IPS-NIHi7 (cell line): ENCODE measurements around the gene HIPK2.

ENCODE experiments used
- DNase-seq: peaks from one replicate; pipeline ENCODE4 v3.0.0; 2012; ENCODE audit warnings: mixed read lengths; ENCODE audit errors: extremely low spot score

HIPK2 gene

DNA sequence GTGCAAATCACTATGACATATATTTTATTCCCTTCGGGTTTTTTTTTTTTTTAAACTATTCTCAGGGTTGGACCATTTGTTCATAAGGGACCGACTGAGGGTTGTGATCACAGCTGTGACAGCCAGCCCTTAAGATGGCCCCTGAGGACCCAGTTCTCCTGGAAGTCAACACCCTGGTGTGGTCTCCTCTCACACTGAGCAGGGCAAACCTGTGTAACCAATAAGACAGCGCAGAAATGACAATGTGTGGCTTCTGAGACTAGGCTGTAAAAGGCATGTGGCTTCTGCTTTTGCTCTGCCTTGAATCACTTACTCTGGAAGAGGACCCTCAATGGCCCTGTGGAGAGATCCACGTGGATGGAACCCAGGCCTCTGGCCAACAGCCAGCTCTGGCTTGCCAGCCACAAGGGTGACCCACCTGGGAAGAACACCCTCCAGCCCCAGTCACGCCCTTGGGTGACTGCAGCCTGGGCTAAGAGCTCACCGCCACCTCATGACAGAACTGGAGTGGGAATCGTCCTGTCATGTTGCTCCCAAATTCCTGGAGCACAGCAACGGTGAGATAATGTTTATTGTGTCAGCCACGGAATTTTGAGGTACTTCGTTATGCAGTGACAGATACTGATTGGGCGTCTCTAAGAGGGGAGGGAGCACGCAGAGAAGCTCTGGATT is 127.2 kb downstream of the HIPK2 start:
- no peak for DNase-seq

DNA sequence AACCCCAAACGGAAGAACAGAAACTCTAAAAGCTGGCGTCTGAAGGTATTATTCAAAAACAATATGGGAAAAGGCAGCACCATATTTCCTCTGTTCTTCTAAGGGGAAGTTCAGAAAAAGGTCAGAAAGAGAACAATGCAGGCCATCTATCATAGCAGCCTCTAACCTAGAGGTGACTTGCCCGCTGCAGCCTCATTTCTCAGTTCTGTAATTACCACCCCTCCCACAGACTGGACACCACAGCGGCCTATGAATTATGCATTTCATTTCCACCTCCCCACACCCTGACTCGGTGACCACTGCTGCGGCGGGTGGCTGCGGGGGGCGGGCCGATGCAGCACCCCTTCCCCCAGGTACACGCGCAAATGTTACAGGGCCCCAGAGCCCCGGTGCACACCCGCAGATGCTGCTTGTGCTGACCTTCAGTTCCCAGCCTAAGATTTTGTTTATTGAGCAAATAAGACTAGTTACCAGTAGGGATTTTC is 128.8 kb downstream of the HIPK2 start:
- no peak for DNase-seq

DNA sequence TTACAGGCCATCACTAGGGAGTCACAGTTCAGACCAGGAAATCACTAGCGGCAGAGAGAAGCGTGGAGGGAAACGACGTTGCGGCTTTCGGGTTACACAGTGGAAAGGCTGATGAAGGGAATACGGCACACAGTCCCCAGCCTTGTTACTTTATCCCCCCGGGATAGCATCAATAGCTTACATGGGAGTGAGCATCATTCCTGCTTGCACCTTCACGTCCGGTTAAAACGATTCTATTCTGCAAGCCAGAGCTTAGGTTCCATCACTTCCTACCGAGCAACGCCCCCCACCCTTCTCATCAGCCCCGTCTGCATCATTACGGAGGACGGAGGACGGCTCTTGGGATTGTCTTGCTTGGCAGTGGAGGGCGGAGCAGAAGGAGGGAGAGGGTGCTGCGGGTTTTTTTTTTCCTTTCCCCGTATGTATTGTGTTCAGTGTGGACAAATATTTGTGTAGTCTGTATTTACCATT is 129.4 kb downstream of the HIPK2 start:
- no peak for DNase-seq

DNA sequence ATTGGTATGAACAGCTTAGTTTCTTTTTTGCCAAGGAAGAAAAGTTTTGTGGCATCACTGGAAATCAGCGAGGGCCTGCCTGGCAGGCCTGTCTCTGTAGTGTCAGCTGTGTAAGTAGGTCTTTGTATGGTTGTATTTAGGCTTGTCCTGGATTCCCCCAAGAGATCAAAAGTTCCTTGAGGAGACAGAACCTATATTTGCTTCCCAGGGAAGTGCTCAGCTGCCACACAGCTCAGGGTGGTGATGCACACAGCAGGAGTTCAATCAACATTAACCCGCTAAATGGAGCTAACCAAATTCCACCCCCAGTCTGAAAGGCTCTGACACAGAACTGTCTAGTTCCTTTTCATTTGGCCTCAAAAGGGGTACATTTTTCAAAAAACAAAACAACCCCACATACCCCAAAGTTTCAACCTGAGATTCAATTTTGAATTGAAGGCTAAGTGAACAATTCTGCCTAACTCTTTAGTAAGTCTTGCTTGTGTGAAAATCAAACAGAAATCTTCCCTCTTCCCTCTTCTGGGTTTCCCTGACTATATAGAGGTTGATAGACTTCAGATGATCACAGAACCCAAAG is 129.9 kb downstream of the HIPK2 start:
- no peak for DNase-seq

DNA sequence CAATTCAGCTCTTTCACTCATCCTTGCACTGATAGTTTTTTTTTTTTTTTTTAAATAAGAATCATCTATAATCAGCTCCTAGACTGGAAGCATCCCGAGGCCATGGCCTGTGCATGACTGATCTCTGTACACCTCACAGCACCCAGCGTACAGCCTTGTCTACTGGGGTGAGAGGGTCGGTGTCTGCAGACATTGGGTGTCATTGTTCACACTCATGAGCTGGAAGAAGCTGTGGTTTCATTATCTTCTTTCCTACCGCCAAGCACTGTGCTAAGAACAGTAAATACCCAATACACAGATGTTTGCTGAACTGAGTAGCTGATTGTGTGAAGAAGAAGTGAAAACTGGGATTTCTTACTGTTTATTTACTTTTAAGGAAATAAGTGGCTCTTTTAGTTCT is 130.7 kb downstream of the HIPK2 start:
- no peak for DNase-seq

GRCh38 chr7:139646566-139646965 is 131.2 kb downstream of the HIPK2 start:
- no peak for DNase-seq

DNA sequence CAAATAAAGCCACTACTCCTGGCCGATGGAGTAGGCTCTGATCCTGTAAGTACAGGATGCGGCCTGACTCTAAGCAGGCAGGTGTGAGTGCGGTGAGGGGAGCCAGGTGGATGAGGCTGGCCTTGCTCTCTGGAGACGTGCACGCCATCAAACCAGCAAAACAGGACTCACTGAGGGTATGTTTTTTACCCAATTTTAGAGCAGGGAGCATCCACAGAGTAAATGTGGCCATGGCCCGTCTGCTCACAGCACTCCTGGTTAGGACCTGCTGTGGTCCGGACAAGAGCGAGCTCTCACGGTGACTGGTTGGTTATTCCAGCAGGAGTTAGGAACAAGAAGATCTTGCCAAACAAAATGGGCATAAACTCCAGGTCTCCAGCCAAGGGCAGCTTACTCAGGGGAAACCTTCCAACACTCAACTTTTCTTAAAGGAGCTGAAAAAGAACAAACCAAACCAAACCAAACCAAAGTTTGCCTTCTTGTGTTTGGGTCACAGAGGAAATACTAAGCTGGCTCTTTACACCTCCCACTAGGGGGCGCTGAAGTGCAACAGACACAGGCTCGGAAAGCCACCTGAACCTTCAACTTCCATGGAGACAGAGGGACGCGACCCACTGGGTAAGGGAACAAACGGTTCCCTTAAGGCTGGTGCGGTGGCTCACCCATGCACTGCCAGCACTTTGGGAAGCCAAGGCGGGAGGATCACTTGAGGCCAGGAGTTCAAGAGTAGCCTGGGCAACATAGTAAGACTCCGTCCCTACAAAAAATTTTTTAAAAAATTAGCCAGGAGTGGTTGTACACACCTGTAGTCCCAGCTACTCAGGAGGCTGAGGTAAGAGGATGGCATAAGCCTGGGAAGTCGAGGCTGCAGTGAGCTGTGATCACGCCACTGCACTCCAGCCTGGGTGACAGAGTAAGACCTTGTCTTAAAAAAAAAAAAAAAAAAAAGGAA is 131.9 kb downstream of the HIPK2 start:
- DNase-seq, result peak; percentile 85

GRCh38 chr7:139643951-139644585 is 133.7 kb downstream of the HIPK2 start:
- DNase-seq, result no peak

DNA sequence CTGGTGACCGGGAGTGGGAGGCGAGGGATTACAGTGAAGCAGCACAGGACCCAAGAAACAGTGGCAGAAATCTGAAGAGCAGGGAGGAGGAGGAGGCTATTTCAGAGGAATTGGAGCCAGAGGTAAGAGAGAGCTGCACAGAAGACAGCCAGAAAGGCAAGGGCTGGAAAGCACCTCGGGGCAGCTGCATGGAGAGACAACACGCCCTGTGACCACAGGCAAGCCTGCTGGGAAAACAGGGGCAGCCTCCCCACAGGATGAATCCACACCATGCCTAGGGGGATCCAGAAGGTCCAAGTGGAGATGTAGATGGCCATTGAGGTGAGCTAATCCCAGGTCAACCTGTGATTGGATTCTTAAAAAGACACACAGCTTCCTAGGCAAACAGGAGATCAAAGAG is 135.5 kb downstream of the HIPK2 start:
- no peak for DNase-seq

- no peak for DNase-seq
These were observed 136.3 kb downstream of the HIPK2 start for GRCh38 chr7:139641337-139641992.

GRCh38 chr7:139640681-139641080 is 137.1 kb downstream of the HIPK2 start:
- no peak for DNase-seq

DNA sequence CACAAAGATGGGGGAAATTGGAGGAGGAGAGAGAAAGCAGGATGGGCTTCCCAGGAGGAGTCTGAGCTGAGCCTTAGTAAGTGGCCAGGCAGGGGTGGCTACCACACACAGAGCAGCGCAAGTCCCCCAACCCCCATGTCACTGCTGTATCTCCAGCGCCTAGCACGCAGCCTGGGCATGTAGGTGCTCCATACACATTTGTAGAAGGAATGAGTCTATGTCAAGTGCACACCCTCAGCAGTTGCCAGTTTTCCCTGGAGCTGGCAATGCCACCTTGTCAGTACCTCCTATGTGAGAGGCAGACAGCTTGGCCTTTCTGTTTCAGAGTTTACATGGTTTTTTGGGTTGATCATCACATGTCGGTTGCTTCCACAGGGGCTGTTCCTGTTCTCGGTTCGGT is 138.2 kb downstream of the HIPK2 start:
- no peak for DNase-seq

- DNase-seq, result no peak
These were observed 142.1 kb downstream of the HIPK2 start for GRCh38 chr7:139635526-139636302.

GRCh38 chr7:139634087-139634486 is 143.7 kb downstream of the HIPK2 start:
- DNase-seq, result no peak

GRCh38 chr7:139631520-139632031 is 146.2 kb downstream of the HIPK2 start:
- no peak for DNase-seq

GRCh38 chr7:139630643-139631519 is 146.9 kb downstream of the HIPK2 start:
- DNase-seq, result no peak

DNA sequence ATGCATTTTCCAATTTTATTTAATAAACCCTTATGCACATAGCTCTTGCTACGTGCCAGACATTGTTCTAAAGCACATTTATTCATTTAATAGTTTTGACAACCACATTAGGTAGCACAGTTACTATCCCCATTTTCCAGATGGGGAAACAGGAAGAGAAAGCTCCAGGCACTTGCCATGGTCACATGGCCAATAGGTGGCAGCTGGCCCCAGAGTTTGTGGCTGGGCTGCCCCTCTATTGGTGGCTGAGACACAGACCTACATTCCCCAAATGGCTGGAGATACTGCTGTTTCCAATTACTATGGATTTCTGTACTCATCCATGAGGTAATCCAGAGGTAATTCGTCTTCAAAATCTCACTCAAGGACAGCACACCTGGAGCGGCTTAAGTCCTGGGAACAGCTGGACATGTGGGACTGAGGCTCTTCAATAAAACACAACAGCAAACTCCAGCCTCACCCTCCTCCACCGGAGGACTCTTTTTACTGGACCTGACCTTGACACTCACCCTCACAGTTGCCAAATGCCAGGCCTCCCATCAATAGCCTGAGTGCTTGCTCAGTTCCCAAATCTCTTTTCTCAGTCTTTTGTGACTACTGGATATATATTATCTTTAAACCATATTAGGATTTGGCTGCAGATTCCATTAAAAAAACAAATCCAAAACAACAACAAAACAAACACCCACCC is 148.3 kb downstream of the HIPK2 start:
- DNase-seq, result no peak

DNA sequence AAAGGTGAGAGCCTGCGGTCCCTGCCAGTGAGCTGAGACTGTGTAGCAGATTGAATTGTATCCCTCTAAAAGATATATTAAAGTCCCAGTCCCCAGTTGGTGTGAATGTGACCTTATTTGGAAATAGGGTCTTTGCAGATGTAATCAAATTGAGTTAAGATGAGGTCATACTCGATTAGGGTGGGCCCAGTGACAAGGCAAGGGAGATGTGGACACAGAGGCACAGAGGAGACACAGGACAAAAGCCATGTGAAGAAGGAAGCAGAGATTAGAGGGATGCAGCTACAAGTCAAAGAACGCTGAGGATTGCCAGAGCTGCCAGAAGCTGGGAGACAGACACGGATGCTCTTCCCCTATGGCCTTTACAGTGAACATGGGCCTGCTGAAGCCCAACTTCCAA is 150.0 kb downstream of the HIPK2 start:
- no peak for DNase-seq

- no peak for DNase-seq
These were observed 151.0 kb downstream of the HIPK2 start for GRCh38 chr7:139626817-139627216.
